ENCODE data around the gene TP63.

GRCh38 chr3:189629803-189630455 lies 1.3 kb upstream of the TP63 start:
- TF ChIP-seq CTCF (IDR thresholded peaks at IDR 0.05) (no peak), POLR2A (IDR thresholded peaks at IDR 0.05) (no peak)

Data from adrenal gland (tissue), 5 donors.